GM03348 (cell line): Measurements from ENCODE around the gene ANKRD60.

Source experiments
- DNase-seq: peaks from one replicate; pipeline ENCODE4 v3.0.0; 2012; ENCODE audit warnings: low spot score

ANKRD60 gene

GRCh38 chr20:58194175-58194791, 34.2 kb downstream of the ANKRD60 start:
- no peak for DNase-seq

DNA sequence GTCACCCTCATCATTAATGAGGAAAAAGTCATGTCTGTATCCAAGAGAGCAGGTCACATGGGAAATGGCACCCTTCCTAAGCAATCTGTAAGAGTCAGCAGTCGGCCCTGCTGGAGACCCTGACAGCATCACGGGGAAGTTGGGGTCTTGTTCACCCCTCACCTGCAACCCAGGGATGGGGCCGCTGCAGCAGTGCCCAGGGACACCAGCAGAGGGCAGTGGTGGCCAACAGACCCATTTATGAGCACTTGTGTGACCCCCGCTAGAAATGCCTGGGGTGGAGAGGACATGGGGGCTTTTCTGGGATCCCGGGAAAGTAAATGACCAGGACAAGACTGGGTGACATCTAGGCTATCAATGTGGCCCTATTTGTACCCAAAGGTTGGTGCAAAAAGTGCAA, 35.9 kb downstream of the ANKRD60 start:
- DNase-seq = no peak

DNA sequence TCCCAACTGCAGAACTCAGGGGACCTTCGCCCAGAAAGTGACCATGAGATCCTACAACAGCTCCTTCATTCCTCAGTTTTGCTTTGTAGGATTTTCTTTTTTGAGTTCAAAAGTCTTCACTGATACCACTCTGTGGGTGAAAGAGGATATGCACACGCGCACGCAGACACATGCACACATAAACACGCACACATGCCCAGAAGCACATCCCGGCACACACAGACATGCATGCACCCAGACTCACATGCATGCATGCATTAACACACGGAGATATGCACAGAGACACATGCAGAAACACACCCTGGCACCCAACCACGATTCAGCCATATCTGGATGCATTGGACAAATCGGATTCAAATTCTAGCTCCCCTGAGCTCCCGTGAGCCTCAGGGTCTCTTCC, 36.4 kb downstream of the ANKRD60 start:
- no peak for DNase-seq

DNA sequence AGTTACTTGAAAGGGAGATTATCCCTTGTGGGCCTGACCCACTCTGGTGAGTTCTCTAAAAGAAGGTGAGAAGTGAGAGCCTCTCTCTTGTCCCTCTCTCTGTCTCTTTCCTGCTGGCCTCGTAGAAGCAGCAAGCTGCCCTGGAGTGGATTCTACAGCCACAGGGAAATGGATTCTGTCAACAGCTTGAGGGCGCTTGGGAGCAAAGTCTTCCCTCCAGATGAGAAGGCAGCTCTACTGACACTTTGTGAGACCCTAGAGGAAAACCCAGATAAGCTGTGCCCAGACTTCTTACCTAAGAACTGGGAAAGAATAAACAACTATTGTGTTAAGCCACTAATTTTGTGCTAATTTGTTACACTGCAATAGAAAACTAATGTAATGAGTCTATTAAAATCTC, 39.9 kb downstream of the ANKRD60 start:
- no peak for DNase-seq

- no peak for DNase-seq
These were observed 43.5 kb downstream of the ANKRD60 start for GRCh38 chr20:58184984-58185383.

DNA sequence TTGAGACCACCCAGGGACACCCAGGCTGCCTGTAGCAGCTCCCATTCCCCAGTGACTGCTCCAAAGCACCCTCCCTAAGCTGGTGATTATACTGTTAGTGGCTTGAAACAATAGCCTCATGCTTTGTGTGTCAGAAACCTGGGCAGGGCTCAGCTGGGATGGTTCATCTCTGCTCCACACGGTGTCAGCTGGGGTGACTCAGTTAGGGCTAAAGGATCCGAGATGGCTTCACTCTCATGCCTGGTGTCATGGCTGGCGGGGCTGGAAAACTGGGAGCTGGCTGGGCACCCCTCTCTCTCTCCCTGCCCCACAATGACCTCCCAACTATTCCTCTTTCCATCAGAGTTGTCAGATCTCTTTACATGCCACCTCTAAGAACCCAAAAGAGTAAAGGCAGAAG, 44.4 kb downstream of the ANKRD60 start:
- no peak for DNase-seq

DNA sequence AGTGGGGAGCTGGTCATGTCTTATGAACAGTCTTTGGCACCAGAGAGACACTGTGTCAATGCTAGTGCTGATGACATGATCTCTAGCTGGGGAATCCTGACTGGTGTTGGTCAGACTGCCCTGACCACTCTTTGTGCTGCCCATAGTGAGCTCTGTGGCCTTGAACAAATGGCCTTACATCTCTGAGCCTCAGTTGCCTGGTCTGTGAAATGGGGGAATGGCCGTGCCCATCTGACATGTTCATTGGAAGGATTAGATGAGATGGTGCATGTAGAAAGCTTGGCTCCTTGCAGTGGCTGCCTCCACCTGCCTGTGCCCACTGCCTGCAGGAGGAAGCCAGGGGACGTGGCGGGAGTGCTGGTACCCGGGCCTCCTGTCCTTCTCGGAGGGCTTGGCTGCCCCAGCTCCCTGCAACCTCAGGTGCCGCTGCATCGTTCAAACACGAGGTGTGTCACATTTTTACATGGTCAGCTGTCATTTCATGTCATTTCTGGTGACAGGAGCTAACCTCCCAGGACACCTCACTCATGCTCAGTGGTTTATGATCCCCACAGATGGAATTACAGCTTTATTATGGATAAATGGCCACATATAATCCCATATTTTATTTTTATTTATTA, 45.8 kb downstream of the ANKRD60 start:
- no peak for DNase-seq

DNA sequence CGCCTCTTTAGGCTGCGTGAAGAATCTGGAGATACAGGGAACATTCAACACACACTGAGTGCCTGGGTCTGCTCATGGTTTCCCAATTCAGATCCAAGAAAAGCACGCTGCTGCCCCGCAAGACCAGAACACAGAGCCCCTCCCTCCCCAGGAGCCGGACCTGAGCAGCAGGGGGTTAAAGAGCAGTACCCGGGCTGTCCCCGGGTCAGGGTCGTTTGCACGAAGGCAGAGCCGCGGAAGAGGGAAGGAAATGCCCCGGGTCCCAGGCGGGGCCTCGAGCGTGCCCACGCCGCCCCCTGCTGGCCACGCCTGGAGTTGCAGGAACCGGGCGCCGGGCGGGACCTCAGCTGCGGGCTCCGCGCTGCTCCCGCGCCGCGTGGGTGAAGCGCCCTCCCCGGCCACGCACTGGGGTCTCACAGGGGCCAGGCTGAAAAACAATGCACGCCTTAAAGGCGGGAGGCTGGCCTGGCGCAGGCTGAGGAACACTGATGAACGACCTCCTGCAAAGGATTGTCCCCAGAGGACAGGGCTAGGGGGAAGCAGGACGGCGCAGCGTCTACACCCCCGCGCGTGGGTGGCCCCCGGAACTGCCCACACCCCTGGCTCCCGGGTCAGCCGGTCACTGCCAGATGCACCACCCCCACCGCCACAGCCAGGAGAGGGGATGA, 48.9 kb downstream of the ANKRD60 start:
- peak; percentile 91 for DNase-seq

GRCh38 chr20:58179083-58179431, 49.4 kb downstream of the ANKRD60 start:
- no peak for DNase-seq

GRCh38 chr20:58177799-58178198, 50.7 kb downstream of the ANKRD60 start:
- DNase-seq = no peak

DNA sequence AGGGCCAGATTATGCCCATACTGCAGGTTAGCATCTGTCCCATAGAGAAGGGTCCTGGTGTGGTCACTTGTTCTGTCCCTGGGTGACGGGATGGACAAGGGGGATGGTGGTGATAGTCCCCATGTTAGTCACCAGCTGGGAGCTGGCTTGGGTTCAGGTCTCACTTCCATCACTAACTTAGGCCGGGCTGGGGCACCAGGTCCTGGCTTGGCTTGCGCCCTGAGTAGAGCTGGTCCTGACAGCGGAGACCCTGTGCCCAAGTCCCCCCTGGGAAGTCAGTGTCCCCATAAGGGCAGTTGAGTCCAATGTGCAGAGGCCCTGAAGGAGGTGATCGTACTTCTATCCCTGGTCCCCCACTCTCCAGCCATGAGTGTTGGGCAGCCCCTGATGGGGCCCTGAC, 52.6 kb downstream of the ANKRD60 start:
- no peak for DNase-seq

- DNase-seq = no peak
These were observed 53.0 kb downstream of the ANKRD60 start for GRCh38 chr20:58175425-58175824.

GRCh38 chr20:58174708-58175280, 53.7 kb downstream of the ANKRD60 start:
- peak; percentile 51 for DNase-seq

- DNase-seq = no peak
These were observed 54.3 kb downstream of the ANKRD60 start for GRCh38 chr20:58173930-58174707.

- no peak for DNase-seq
These were observed 55.4 kb downstream of the ANKRD60 start for GRCh38 chr20:58173091-58173490.

GRCh38 chr20:58171796-58172425, 56.5 kb downstream of the ANKRD60 start:
- no peak for DNase-seq

GRCh38 chr20:58169450-58169849, 59.0 kb downstream of the ANKRD60 start:
- DNase-seq = peak; percentile 63

GRCh38 chr20:58168843-58169242, 59.6 kb downstream of the ANKRD60 start:
- no peak for DNase-seq

GRCh38 chr20:58167759-58168158, 60.7 kb downstream of the ANKRD60 start:
- DNase-seq = no peak
